ENCODE results near the gene MRPL28.
"Not testable (repeated sequence)": the region's sequence is repeated elsewhere in the genome, so short reads cannot be mapped to it uniquely, and the experiment has no call there.

GRCh38 chr16:334861-335632, 35.3 kb downstream of the MRPL28 start:
- not testable (repeated sequence) for TF ChIP-seq BHLHE40 (IDR thresholded peaks at IDR 0.05; ENCODE audit: borderline replicate concordance); ARNT (IDR thresholded peaks at IDR 0.05); NFRKB (IDR thresholded peaks at IDR 0.05); FOXM1 (IDR thresholded peaks at IDR 0.05; ENCODE audit: borderline replicate concordance); ELF4 (IDR thresholded peaks at IDR 0.05); SP1 (IDR thresholded peaks at IDR 0.05); TARDBP (IDR thresholded peaks at IDR 0.05); SUZ12 (IDR thresholded peaks at IDR 0.05); ZNF384 (IDR thresholded peaks at IDR 0.05); PKNOX1 (IDR thresholded peaks at IDR 0.05)
